HG03175 (cell line): ENCODE results near the gene HSPA1A.
A peak's percentile ranks its signal among the peaks of the same experiment; 100 is the strongest.
"Not testable (repeated sequence)": the region's sequence is repeated elsewhere in the genome, so short reads cannot be mapped to it uniquely, and the experiment has no call there.

ENCODE experiments used
- ATAC-seq: cut with Tn5 transposase; IDR thresholded peaks from one replicate; pipeline ENCODE4 v1.9.1; 2021; ENCODE audit warnings: mild to moderate bottlenecking, moderate library complexity; ENCODE audit not compliant: unreplicated experiment

The HSPA1A gene

DNA sequence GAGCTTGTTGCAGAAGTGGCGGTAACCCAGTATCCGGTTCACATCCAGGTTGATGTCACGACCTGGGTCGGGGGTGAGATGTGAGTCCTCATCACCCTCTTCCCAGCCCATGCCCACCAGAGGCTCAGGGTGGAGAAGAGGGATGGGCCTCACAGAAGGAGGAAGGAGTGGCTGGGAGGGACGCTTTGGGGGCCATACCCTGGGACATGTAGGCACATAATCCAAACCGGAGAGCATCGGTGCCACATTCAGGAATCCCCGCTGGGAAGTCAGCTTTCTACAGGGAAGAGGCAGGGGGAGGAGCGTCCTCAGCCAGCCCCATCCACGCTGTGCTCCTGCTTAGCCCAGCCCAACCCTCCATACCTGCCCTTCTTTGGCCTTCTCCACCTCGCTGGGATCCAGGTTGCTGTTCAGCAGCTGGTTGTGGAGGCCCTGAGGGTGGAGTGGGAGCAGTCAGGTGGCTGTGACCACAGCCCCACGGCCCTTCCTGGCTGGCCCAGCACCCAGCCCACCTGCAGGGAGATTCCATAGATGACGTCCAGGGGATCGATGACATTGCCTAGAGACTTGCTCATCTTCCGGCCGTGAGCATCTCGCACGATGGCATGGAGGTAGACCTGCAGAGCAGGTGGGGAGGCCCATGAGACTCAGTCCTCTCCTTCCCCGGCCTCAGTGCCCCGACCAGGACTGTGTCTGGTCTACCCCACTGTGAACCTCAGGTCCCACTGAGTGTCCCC, 34.7 kb upstream of the HSPA1A start:
- no peak for ATAC-seq

GRCh38 chr6:31781244-31782125, 33.9 kb upstream of the HSPA1A start:
- ATAC-seq: no peak

DNA sequence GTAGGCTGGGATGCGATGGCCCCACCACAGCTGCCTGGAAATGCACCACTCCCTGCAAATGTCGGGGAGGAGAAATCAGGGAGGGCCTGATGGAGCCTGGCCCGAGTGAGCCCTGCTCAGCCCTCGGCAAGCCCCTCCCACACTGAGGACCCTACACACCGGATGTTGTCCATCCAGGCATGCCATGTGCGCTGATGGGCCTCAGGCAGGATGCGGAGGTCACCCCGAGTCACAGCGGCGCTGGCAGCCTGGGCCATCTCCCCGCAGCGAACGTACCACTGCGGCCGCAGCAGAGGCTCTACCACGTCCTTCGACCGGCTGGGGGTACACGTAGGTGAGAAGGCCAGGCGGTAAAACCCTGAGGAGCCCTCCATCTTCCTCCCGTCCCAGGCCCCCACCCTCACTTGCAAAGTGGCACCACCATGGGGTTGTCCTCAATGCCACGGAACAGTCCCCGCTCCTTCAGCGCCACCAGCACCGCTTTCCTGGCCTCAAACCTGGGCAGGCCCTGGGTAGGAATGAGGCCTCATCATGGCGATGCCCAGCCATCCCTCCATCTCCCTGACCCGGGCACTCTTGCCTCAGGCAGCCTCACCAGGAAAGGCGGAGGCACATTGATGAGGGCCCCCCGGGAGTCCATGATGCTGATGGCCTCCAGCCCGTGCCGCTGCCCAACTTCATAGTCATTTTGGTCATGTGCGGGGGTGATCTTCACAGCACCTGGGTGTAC, 33.1 kb upstream of the HSPA1A start:
- ATAC-seq: no peak

DNA sequence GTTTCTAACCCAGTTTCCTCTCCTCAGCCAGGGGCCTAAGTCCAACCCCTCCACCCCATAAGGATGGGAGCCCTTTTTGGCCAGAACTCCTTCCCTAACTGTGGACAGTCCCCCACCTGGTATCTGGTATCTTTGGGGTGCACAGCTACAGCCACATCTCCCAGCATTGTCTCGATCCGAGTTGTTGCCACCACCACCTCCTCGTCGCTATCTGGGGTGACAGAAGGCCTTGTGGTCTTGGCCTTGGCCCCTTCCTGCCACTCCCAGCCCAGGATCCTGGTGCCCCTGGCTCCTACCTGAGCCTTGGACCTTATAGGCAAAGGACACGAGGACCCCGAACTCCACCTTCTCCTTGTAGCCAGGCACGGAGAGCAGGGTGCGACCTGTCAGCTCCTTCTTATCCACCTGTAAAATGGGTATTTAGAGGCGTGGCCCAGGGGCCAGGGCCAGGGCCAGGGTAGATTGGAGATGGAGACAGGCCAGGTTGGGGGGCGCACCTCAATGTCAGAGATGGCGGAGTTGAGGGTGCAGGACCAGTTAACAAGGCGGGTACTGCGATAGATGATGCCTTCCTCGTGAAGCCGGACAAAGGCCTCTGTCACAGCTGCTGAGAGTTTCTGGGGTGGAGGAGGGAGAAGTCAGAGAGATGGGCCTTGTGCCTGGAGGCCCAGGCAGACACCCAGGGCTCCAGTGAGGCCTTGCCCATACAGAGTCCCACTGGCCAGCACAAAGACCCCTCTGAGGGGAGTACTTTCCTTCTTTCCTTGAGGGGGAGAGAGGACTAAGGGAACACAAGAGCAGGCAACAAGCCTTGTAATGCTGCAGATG, 31.0 kb upstream of the HSPA1A start:
- no peak for ATAC-seq

DNA sequence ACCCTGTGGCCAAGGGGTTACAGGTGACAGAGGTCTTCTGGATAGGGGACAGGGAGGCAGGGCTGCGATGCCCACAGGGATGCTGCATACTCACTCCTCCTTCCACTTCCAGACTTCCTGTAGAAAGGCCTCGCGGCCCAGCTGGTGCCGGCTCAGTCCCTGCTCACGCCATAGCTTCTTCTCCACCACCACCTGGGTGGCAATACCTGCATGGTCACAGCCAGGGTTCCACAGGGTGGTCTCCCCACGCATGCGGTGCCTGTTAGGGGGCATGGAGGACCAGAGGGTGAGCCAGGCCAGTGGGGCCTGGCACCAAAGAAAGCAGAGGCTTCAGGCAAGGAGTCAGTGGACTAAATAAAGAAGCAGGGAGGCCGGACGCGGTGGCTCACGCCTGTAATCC, 29.9 kb upstream of the HSPA1A start:
- no peak for ATAC-seq

GRCh38 chr6:31791324-31792089, 23.8 kb upstream of the HSPA1A start:
- no peak for ATAC-seq

GRCh38 chr6:31792090-31792374, 23.3 kb upstream of the HSPA1A start:
- ATAC-seq: no peak

DNA sequence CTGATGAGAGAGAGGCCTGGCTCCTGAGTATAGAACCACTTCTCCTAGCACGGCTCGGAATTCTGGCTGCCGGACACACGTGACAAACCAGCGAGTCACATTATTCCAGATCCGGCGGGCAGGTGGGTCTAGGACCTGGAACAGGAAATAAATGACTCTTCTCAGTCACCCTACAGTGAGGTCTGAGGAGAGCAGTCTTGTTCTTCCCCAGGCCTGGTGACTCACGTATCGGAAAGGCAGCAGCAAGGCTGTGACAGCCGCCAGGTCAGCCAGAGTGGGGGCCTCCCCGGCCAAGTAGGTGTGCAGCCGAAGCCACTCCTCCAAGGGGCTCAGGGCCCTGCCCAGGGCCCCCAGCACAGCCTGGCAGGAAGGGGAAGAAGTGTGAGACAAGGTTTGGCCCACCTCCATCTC, 22.6 kb upstream of the HSPA1A start:
- no peak for ATAC-seq

- not testable (repeated sequence) for ATAC-seq
Observed at GRCh38 chr6:31793927-31794245, 21.5 kb upstream of the HSPA1A start.

DNA sequence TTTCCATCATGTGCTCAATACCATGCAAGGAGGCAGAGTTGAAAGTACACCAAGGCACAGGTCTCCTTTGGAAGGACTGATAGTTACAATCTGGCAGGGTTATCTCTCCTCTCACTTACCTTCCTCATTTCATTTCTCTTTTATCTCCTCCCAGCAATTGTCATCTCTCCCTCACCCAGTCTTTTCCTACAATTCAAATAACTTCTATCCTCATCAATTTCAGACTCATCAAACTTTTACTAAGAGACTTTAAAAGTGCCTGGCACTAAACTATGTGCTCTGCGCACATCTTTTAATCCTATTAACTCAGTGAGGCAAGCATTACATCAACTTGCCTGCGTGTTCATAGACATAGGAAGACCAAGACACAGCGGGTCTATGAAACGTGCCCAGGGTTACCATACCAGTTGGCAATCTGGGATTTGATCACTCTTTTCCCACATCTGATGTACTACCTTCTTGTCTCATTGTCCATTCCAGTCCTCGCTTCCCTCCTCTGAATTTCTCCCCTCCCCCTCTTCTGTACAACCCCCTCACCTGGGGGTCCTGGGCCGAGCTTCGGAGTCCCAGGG, 21.0 kb upstream of the HSPA1A start:
- no peak for ATAC-seq

DNA sequence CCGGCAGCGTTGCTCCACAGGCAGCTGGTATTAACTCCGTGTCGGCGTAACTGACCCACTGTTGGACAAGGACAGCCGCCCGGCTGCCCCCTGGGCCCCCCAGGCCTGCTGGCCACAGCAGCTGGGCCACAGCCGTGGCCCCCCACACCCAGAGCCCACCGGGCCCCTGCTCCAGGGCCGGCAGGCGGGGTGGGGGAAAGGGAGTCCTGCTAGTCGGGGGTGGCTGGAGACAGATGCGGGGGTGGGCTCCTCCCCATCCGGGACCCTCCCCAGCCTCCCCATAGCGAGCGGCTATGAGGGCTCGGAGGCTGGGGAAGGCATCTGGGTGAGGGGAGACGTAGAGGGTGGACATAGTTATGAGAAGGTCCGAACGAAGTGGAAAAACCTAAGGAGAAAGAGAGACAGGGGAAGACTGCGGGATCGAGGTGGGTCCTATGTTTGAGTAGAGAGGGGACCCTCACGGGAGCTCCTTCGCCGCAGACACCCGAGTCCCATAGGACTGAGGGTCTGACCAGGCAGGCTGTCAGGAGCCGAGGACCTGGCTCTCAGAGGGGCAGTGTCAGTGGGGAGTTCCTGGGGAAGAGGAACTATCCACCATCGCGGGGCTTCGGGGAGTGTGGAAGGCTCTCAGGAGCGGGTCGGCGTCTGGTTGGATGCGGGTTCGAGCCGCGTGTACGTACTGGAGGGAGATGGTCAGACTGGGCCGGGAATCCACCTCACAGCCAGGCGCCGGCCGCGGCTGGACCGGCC, 20.3 kb upstream of the HSPA1A start:
- ATAC-seq: no peak

GRCh38 chr6:31795616-31796298, 19.6 kb upstream of the HSPA1A start, which contains the start of gene VARS1:
VARS1 (minus strand) TSS chr6:31795752; CDS start chr6:31795217, 535 bp downstream.
- ATAC-seq: peak; percentile 76

DNA sequence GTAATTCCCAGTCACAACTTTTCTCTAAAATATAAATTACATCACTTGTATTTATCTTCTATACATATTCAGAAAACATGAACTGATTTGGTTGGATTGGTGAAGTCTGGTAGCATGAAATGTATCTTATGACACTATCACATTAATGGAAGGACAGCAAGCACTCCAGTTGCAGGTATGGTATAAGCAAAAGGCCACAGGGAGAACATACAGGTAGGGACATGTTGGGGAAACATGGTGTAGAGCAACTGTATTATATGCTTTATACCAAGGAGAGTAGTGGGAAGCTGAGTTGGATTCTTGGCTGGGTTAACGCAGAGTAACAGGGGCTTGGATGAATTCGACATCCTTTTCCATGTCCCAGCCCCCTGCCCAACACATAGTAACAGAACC, 18.4 kb upstream of the HSPA1A start:
- ATAC-seq: no peak

- ATAC-seq: no peak
Observed at GRCh38 chr6:31797588-31797987, 17.8 kb upstream of the HSPA1A start.

- no peak for ATAC-seq
Observed at GRCh38 chr6:31799781-31800180, 15.6 kb upstream of the HSPA1A start.

DNA sequence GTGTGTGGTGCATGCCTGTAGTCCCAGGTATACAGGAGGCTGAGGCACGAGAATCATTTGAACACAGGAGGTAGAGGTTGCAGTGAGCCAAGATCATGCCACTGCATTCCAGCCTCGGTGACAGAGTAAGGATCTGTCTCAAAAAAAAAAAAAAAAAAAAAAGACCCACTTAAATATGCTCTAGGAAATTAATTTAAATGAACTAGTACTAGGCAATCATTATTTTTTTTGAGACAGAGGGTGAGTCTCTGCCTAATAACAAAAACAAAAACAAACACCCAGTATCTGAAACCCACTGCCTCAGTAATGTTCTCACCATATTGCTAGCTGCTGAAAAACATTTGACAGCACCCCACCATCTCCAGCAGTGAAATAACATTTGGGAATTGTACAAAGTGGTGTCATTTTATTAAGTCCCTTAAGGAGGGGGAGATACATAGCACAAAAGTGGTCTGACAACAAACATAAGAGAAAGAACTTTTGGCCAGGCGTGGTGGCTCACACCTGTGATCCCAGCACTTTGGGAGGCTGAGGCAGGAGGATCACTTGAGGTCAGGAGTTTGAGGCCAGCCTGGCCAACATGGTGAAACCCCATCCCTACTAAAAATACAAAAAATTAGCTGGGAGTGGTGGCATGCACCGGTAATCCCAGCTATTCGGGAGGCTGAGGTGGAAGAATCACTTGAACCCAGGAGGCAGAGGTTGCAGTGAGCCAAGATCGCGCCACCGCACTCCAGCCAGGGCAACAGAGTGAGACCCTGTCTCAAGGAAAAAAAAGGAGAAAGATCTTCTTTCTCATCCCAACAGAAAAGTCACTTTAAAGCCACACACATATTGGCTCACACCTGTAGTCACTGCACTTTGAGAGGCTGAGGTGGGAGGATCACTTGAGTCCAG, 14.1 kb upstream of the HSPA1A start:
- not testable (repeated sequence) for ATAC-seq

GRCh38 chr6:31805939-31806469, 9.3 kb upstream of the HSPA1A start:
- ATAC-seq: peak; percentile 13
